Stimulated activated CD8-positive, alpha-beta memory T cell treated with anti-CD3 and anti-CD28 coated beads, Interleukin-12 subunit alpha, Interleukin-12 subunit beta, amount 100 ng/mL, for 4 hours (primary cell): ENCODE measurements around the gene UMAD1.

Source experiments
- DNase-seq: peaks from one replicate; pipeline ENCODE4 v3.0.0-alpha.2; 2020; ENCODE audit warnings: low read depth

Gene UMAD1

GRCh38 chr7:7841027-7841426 lies 200.5 kb downstream of the UMAD1 start:
- no peak for DNase-seq

- no peak for DNase-seq
Measured at GRCh38 chr7:7843240-7843639, 202.7 kb downstream of the UMAD1 start.

GRCh38 chr7:7843972-7844371 lies 203.4 kb downstream of the UMAD1 start:
- no peak for DNase-seq

GRCh38 chr7:7848246-7848645 lies 207.7 kb downstream of the UMAD1 start:
- DNase-seq, result no peak

- DNase-seq, result no peak
Measured at GRCh38 chr7:7848892-7849291, 208.3 kb downstream of the UMAD1 start.

- DNase-seq, result no peak
Measured at GRCh38 chr7:7850150-7850549, 209.6 kb downstream of the UMAD1 start.

- no peak for DNase-seq
Measured at GRCh38 chr7:7851381-7851780, 210.8 kb downstream of the UMAD1 start.

GRCh38 chr7:7851991-7852390 lies 211.4 kb downstream of the UMAD1 start:
- DNase-seq, result no peak

GRCh38 chr7:7857143-7857583 lies 216.6 kb downstream of the UMAD1 start:
- DNase-seq, result no peak

GRCh38 chr7:7858559-7858958 lies 218.0 kb downstream of the UMAD1 start:
- DNase-seq, result no peak

GRCh38 chr7:7859411-7859810 lies 218.9 kb downstream of the UMAD1 start:
- no peak for DNase-seq

GRCh38 chr7:7861211-7861633 lies 220.7 kb downstream of the UMAD1 start:
- no peak for DNase-seq

GRCh38 chr7:7862393-7862792 lies 221.8 kb downstream of the UMAD1 start:
- DNase-seq, result no peak

- no peak for DNase-seq
Measured at GRCh38 chr7:7867846-7868571, 227.5 kb downstream of the UMAD1 start.

- no peak for DNase-seq
Measured at GRCh38 chr7:7868572-7868899, 228.0 kb downstream of the UMAD1 start.

- DNase-seq, result no peak
Measured at GRCh38 chr7:7869036-7869435, 228.5 kb downstream of the UMAD1 start.

GRCh38 chr7:7869651-7870050 lies 229.1 kb downstream of the UMAD1 start:
- no peak for DNase-seq

GRCh38 chr7:7870555-7870954 lies 230.0 kb downstream of the UMAD1 start:
- DNase-seq, result no peak

- DNase-seq, result no peak
Measured at GRCh38 chr7:7876419-7876818, 235.9 kb downstream of the UMAD1 start.

- no peak for DNase-seq
Measured at GRCh38 chr7:7881581-7881980, 241.0 kb downstream of the UMAD1 start.

- no peak for DNase-seq
Measured at GRCh38 chr7:7882888-7883287, 242.3 kb downstream of the UMAD1 start.

GRCh38 chr7:7883394-7883793 lies 242.8 kb downstream of the UMAD1 start:
- no peak for DNase-seq

GRCh38 chr7:7884855-7885254 lies 244.3 kb downstream of the UMAD1 start:
- DNase-seq, result no peak

- DNase-seq, result no peak
Measured at GRCh38 chr7:7889791-7890568, 249.4 kb downstream of the UMAD1 start.
